ENCODE measurements around the gene CCDC154. TPM values are rescaled to one million over a fixed set of nuclear protein-coding genes. Genes with fewer than 3 reads are reported as not detected.

The CCDC154 gene
- total RNA-seq, 1 experiment from 2014 or later = 0.71 TPM

GRCh38 chr16:1466054-1466453, 21.7 kb upstream of the CCDC154 start:
- Histone ChIP-seq H3K36me3 (no peaks in the 10 kb centered on the region), H3K9me3 (replicated peaks) (no peaks in the 10 kb centered on the region), H3K4me3 (no peak overlapping the region), H3K4me1 (no peaks in the 10 kb centered on the region), H3K27me3 (no peaks in the 10 kb centered on the region), H3K27ac (no peak overlapping the region)
- DNase-seq = no peak

DNA sequence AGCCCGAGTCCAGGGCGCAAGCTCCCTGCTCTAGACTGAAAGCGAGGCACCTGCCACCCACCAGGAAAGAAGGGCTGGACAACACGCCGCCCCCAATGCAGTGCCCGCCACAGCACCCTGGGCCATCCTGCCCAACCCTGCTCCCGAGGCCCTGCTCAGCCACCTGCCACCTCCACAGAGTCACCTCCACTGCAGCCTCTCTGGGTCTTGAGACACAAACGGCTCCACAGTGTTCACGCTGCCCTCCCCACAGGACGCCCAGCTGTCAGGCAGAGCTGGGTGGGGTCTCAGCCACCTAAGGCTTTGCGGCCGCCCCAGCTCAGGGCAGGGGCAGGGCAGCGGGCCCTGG, 21.2 kb upstream of the CCDC154 start:
- Histone ChIP-seq H3K27me3 (no peaks in the 10 kb centered on the region), H3K4me1 (no peaks in the 10 kb centered on the region), H3K9me3 (replicated peaks) (no peaks in the 10 kb centered on the region), H3K4me3 (no peak overlapping the region), H3K36me3 (no peaks in the 10 kb centered on the region), H3K27ac (no peak overlapping the region)
- DNase-seq = no peak

GRCh38 chr16:1464894-1465566, 20.7 kb upstream of the CCDC154 start:
- DNase-seq = no peak
- Histone ChIP-seq H3K4me3 (no peak overlapping the region), H3K36me3 (no peaks in the 10 kb centered on the region), H3K27me3 (no peaks in the 10 kb centered on the region), H3K27ac (no peak overlapping the region), H3K4me1 (no peaks in the 10 kb centered on the region), H3K9me3 (replicated peaks) (no peaks in the 10 kb centered on the region)

DNA sequence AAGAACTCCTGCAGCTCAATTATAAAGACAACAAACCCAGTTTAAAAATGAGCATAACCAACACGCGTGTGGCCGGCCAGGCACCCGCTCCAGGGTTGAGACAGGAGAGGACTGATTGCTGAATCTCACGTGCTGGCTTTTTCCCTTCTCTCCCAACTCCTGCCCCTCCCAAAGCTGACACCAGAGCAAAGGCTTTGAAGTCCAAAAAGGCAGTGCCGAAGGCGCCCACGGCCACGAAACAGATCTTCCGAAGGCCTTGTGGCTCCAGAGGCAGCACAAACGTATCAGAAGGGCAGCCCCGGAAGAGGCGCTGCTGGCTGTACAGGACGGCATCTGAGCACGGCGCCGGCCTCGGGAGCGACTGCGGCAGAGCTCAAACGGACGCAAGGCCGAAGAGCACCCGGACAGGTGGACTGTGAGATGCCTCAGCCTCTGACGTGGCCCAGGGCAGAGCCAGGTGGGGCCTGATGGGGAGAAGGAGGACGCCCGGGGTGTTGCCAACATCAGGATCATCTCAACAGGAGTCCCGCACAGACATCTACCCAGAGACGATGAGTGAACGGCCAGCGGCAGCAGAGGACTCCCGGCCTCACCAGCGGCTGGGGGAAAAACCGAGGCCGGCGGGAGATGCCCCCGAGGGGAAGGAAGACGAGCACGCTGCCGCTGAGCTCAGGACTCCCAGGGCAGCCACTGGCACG, 20.0 kb upstream of the CCDC154 start:
- DNase-seq = no peak
- Histone ChIP-seq H3K4me1 (no peaks in the 10 kb centered on the region), H3K4me3 (no peak overlapping the region)

GRCh38 chr16:1461146-1461545, 16.8 kb upstream of the CCDC154 start:
- H3K27ac ChIP-seq = no peak overlapping the region
- no peaks in the 10 kb centered on the region for H3K9me3 ChIP-seq (replicated peaks)
- no peak overlapping the region for H3K4me3 ChIP-seq
- no peak for DNase-seq
- no peaks in the 10 kb centered on the region for H3K36me3 ChIP-seq
- H3K27me3 ChIP-seq = no peaks in the 10 kb centered on the region
- no peaks in the 10 kb centered on the region for H3K4me1 ChIP-seq

More for the DNA sequence above, 20.0 kb upstream of the CCDC154 start:
- Histone ChIP-seq H3K27me3 (no peaks in the 10 kb centered on the region), H3K36me3 (no peaks in the 10 kb centered on the region), H3K27ac (no peak overlapping the region), H3K9me3 (replicated peaks) (no peaks in the 10 kb centered on the region)

DNA sequence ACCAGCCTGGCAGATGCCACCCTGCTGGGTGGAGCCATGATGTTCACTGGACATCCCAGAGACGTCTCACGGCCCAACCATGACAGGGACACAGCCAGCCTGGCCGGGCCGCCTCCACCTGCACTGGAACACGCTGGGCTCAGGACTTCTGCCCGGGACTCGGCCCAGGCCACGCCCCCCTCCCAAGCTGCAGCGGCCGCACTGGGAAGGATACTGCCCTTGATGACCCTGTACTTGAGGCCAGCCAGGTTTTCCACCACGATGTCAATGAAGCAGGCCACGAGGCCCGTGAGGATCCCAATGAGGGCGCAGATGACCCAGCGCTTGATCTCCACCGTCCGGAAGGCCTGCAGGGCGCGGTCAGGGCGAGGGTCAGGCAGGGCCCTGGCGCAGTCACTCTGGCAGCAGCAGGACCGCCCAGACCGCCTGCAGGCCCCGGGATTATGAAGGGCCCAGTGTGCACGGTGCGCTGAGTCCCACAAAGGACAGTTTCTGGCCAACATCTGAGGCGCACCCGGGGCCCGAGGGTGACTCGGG, 16.3 kb upstream of the CCDC154 start:
- H3K27ac ChIP-seq = no peak overlapping the region
- no peak for DNase-seq
- no peaks in the 10 kb centered on the region for H3K36me3 ChIP-seq
- no peaks in the 10 kb centered on the region for H3K27me3 ChIP-seq
- no peaks in the 10 kb centered on the region for H3K4me1 ChIP-seq
- no peak overlapping the region for H3K4me3 ChIP-seq
- H3K9me3 ChIP-seq (replicated peaks) = no peaks in the 10 kb centered on the region

- Histone ChIP-seq H3K36me3 (no peaks in the 10 kb centered on the region), H3K4me1 (no peaks in the 10 kb centered on the region), H3K27ac (no peak overlapping the region), H3K9me3 (replicated peaks) (no peaks in the 10 kb centered on the region), H3K4me3 (no peak overlapping the region), H3K27me3 (no peaks in the 10 kb centered on the region)
- no peak for DNase-seq
Measured at GRCh38 chr16:1459967-1460366, 15.6 kb upstream of the CCDC154 start.

DNA sequence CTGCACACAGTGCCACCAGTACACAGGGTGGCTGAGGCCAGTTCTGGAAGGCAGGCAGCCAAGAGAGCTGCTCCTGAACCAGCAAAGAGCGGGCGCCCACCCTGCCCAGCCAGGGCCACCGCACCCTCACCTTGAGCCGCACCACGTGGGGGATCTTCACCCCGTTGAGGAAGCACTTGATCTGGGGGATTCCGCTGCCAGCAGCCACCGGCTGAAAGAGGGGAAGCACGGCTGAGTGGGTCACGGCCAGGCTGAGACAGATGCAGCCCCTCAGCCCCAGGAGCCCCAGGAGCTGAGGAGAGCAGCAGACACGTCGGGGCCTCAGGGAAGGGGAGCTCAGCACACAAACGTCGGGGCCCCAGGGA, 14.6 kb upstream of the CCDC154 start:
- H3K27ac ChIP-seq = no peak overlapping the region
- DNase-seq = no peak

GRCh38 chr16:1458336-1458976, 14.1 kb upstream of the CCDC154 start:
- Histone ChIP-seq H3K9me3 (replicated peaks) (no peaks in the 10 kb centered on the region), H3K27me3 (no peaks in the 10 kb centered on the region), H3K36me3 (no peaks in the 10 kb centered on the region; the same call in 1 of the 2 replicates), H3K4me3 (no peak overlapping the region), H3K27ac (no peak overlapping the region), H3K4me1 (no peaks in the 10 kb centered on the region)
- no peak for DNase-seq

More for the DNA sequence above, 14.6 kb upstream of the CCDC154 start:
- H3K36me3 ChIP-seq = no peaks in the 10 kb centered on the region
- H3K27me3 ChIP-seq = no peaks in the 10 kb centered on the region
- no peaks in the 10 kb centered on the region for H3K9me3 ChIP-seq (replicated peaks)
- H3K4me1 ChIP-seq = no peaks in the 10 kb centered on the region
- H3K4me3 ChIP-seq = no peak overlapping the region

DNA sequence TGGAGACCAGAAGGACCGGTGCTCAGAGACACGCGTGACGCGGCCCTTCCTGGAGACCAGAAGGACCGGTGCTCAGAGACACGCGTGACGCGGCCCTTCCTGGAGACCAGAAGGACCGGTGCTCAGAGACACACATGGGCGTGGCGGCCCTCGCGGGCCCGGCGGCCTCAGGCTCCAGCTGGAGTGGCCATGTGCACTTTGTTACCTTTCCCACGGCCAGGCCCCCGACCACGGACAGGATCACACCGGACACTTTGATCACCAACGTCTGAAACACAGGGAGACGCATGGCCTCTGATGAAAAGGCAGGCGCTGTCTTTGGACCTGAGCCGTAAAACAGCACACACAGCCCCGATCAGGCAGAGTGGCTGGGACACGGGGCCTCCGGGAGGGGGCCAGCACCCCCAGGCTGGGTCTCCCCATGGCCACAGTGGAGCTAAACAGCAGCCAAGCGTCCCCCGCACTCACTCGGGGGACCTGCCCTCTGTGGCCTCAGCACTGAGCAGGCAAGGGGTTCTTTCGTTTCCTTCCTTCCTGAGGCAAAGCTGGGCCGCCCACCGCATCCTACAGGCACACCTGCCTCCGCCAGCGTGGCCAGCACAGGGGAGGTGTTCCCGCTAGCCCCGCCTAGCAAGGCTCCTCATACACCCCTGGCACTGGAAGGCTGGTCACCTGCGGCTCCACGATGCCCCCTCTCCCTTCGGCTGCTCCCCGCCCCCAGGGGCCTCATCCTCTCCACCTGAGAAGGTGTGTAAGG, 13.3 kb upstream of the CCDC154 start:
- Histone ChIP-seq H3K36me3 (no peaks in the 10 kb centered on the region; the same call in 1 of the 2 replicates), H3K4me3 (no peak overlapping the region), H3K27me3 (no peaks in the 10 kb centered on the region), H3K27ac (no peak overlapping the region), H3K9me3 (replicated peaks) (no peaks in the 10 kb centered on the region), H3K4me1 (no peaks in the 10 kb centered on the region)
- no peak for DNase-seq

DNA sequence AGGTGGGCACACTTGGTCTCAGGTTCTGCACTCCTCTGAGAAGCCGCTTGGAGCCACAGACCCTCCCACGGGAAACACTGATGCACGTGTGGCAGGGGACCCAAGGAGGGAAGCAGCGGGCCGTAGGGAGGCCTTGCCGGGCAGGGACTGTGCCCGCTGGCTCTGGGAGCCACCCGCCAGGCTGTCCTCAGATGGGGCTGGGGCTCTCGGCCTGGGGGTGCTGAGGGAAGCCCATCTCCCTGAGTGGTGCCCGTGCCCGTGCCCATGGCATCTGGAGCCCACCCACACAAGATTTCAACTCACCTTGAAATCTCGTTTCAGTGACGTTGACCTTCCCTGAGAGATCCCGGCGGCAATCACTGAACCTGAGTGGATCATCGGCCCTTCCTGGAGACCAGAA, 12.6 kb upstream of the CCDC154 start:
- no peaks in the 10 kb centered on the region; the same call in 1 of the 2 replicates for H3K36me3 ChIP-seq
- no peak for DNase-seq
- H3K4me3 ChIP-seq = no peak overlapping the region

DNA sequence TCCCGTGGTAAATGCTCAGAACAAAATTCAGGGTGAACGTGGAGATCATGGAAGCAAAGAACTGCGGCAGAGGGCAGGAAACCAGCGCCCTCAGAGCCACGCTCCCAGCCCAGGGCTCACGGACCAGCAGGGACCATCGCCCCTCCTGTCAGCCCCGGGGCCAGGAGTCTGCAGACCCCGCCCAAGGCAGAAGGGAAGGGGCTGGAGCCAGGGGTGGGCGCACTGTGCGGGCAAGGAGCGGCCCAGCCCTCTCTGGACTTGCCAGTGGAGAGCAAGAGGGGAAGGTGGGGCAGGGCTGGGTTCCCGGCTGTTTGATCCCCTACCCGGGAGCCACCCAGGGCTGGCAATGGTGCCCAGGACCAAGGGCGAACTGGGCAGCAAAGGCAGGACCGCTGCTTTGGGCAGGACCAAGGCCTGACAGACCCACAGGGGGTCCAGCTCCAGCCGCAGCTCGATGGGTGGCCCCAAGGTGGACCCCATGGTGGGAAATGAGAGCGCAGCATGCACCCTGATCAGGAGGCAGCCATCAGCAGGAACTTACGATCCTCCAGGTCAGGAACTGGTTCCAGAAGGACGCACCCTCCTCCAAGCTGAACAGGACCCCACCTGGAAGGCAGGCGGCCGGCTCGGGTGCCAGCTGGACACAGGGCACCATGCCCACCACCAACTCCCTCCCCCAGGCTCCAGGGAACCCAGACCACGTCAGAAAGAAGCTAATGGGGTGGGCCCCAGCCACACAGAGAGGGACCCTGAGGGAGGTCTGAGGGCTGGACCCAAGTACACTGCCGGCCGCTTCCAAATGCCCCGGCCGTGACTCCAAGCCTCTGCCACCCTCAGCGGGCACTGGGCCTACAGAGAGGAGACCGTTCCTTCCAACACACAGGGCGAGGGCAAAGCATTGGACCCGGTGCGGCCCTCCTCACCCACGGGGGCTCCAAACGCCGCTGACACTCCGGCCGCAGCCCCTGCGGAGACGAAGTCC, 11.1 kb upstream of the CCDC154 start:
- no peak for DNase-seq
- Histone ChIP-seq H3K4me3 (no peak overlapping the region), H3K27ac (no peak overlapping the region), H3K4me1 (no peaks in the 10 kb centered on the region), H3K27me3 (no peaks in the 10 kb centered on the region), H3K36me3 (no peaks in the 10 kb centered on the region; the same call in 1 of the 2 replicates), H3K9me3 (replicated peaks) (no peaks in the 10 kb centered on the region)

More for the DNA sequence above, 12.6 kb upstream of the CCDC154 start:
- Histone ChIP-seq H3K27ac (no peak overlapping the region), H3K4me1 (no peaks in the 10 kb centered on the region), H3K27me3 (no peaks in the 10 kb centered on the region), H3K9me3 (replicated peaks) (no peaks in the 10 kb centered on the region)

DNA sequence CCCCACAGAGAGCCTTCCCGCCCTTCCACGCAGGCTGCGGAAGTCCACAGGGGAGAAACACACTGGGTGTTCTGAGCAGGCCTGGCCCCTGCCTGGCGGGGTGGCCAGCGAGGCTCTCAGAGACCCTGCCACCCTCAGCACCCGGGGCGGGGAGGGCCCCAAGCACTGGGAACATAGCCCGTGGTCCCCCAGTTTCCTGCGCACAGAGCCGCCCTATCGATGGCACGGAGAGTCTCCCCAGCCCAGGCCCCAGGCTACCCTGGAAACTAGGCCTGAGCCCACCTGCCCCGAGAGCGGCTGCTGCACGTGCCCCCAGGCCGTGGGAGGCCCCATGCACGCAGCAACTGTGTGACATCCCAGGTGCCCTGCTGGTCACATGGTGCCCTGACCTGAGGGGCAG, 10.2 kb upstream of the CCDC154 start:
- no peak for DNase-seq
- Histone ChIP-seq H3K9me3 (replicated peaks) (no peaks in the 10 kb centered on the region), H3K27me3 (no peaks in the 10 kb centered on the region), H3K27ac (no peak overlapping the region), H3K36me3 (no peaks in the 10 kb centered on the region; the same call in 1 of the 2 replicates), H3K4me1 (no peaks in the 10 kb centered on the region), H3K4me3 (no peak overlapping the region)

- no peaks in the 10 kb centered on the region for H3K27me3 ChIP-seq
- no peaks in the 10 kb centered on the region for H3K9me3 ChIP-seq (replicated peaks)
- no peaks in the 10 kb centered on the region; the same call in 1 of the 2 replicates for H3K36me3 ChIP-seq
- no peaks in the 10 kb centered on the region for H3K4me1 ChIP-seq
- no peak for DNase-seq
- H3K4me3 ChIP-seq = no peak overlapping the region
- no peak overlapping the region for H3K27ac ChIP-seq
Measured at GRCh38 chr16:1453316-1453715, 9.0 kb upstream of the CCDC154 start.
